GM11168 (cell line): ENCODE measurements around the gene CD8A.
"Not testable (repeated sequence)": the region's sequence is repeated elsewhere in the genome, so short reads cannot be mapped to it uniquely, and the experiment has no call there.

Source experiments
- in situ Hi-C: fragments of 300-500 bp; cut with MboI; formaldehyde crosslinking; loops from one replicate; pipeline ENCODE4 v1.12.0; 2022; ENCODE audit warnings: low sequenced_read_pairs; ENCODE audit not compliant: unreplicated experiment

CD8A gene

DNA sequence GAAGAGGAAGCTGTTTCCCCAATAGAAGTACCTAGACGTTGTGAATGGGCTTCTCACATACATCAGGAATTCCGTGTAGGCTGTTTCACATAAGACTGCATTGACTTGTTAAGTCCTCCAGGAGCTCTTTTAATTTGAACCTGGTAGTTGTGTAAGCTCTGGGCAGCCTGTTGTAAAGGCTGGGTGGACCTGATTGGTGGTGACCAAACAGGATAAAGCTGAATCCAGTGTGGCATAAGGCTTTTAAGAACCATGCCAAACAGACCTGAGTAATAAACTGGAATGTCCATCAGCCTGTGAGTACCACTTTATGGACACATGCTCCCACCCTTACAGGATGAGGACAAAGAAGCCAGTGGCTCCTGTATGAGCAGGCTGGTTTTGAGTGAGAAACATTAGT, 46.6 kb downstream of the CD8A start:
- in situ Hi-C loops = no loop called here

DNA sequence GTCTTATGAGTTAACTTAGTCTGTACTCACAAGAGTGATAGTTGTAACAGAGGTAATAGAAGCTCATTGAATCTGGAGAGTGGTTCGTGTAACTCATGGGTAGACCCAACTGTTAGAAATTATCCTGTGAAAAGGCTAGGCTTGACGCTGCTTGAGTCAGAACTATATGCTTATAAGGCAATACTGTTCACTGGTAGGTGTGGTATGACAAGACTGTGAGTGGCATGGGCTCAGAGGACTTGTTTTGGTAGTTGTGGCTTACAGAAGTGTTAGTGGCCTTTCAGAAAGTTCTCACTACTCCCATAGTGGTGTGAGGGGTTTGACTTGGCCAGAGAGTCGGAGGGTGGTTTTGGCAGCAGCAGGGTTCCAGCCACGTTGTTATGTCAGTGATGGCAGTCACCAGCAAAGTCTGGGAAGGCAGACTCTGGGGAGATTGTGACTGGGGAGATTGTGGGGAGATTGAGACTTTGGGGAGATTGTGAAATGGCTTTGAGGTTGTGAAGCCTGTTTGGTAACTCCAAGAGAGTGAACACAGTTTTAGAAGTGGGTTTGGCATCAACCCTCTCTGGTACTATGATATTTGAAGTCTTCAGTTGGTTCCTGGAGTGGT, 48.7 kb downstream of the CD8A start:
- in situ Hi-C loops = not testable (repeated sequence)

DNA sequence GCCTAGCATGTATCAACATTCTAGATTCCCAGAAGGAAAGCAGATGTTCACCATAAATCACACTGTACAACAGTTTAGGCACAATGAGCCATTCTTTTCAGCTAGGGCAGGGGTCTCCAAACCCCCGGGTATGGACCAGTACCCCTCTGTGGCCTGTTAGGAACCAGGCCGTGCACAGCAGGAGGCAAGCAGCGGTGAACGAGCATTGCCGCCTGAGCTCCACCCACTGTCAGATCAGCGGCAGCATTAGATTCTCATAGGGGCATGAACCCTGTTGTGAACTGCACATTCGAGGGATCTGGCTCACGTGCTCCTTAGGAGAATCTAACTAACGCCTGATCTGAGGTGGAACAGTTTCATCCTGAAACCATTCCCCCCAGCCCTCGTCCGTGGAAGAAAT, 50.8 kb downstream of the CD8A start:
- in situ Hi-C loops = not testable (repeated sequence)

DNA sequence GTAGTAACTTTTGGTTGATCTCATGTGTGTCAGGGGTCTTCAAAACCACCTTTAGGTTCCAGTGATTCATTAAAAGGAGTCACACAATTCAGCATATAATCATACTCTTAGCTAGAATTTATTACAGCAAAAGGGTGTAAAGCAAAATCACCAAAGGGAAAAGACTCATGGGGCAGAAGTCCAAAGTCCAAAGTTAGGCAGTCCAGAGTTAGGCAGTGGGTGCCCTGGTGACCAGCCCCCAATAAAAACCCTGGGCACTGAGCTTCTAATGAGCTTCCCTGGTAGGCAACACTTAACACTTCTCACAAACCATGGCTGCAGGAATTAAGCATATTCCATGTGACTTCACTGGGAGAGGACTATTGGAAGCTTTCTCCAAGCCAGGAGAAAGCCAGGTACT, 51.2 kb downstream of the CD8A start:
- in situ Hi-C loops = not testable (repeated sequence)

DNA sequence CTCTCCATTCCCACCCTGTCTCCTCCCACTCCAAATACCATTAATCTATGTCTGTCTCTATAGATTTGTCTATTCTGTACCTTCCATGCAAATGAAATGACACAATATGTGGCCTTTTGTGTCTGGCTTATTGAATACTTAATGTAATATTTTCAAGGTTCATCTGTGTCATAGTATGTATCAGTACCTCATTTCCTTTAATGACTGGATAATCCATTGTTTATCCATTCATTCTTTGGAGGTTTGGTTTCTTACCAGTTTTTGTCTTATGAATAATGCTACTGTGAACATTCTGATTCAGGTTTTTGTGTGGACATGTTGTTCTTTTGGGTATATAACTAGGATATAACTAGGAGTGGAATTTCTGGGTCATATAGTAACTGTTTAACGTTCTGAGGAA, 55.8 kb downstream of the CD8A start:
- in situ Hi-C loops = not testable (repeated sequence)
